ENCODE measurements around the gene FOXN4.

Gene FOXN4

GRCh38 chr12:109307051-109307450, 2.0 kb downstream of the FOXN4 start:
- DNase-seq (ENCODE audit: low read depth), result no peak
- H3K4me3 ChIP-seq (ENCODE audit: control insufficient read depth, low read depth, low read length), result no peak overlapping the region
- TF ChIP-seq CTCF (IDR thresholded peaks at IDR 0.05; ENCODE audit: control insufficient read depth, insufficient read depth, low read depth, low read length, missing control alignments), result no peak

- H3K4me3 ChIP-seq (ENCODE audit: control insufficient read depth, low read depth, low read length), result no peak overlapping the region
- no peak for DNase-seq (ENCODE audit: low read depth)
- no peak for TF ChIP-seq CTCF (IDR thresholded peaks at IDR 0.05; ENCODE audit: control insufficient read depth, insufficient read depth, low read depth, low read length, missing control alignments)
Observed at GRCh38 chr12:109305547-109305946, 3.5 kb downstream of the FOXN4 start.

- H3K4me3 ChIP-seq (ENCODE audit: control insufficient read depth, low read depth, low read length), result no peak overlapping the region
- DNase-seq (ENCODE audit: low read depth), result no peak
- TF ChIP-seq CTCF (IDR thresholded peaks at IDR 0.05; ENCODE audit: control insufficient read depth, insufficient read depth, low read depth, low read length, missing control alignments), result no peak
Observed at GRCh38 chr12:109304485-109304884, 4.6 kb downstream of the FOXN4 start.

GRCh38 chr12:109302770-109303169, 6.3 kb downstream of the FOXN4 start:
- TF ChIP-seq CTCF (IDR thresholded peaks at IDR 0.05; ENCODE audit: control insufficient read depth, insufficient read depth, low read depth, low read length, missing control alignments), result no peak
- H3K4me3 ChIP-seq (ENCODE audit: control insufficient read depth, low read depth, low read length), result no peak overlapping the region
- DNase-seq (ENCODE audit: low read depth), result no peak

- no peak overlapping the region for H3K4me3 ChIP-seq (ENCODE audit: control insufficient read depth, low read depth, low read length)
- no peak for TF ChIP-seq CTCF (IDR thresholded peaks at IDR 0.05; ENCODE audit: control insufficient read depth, insufficient read depth, low read depth, low read length, missing control alignments)
- DNase-seq (ENCODE audit: low read depth), result no peak
Observed at GRCh38 chr12:109302358-109302757, 6.7 kb downstream of the FOXN4 start.

- H3K4me3 ChIP-seq (ENCODE audit: control insufficient read depth, low read depth, low read length), result no peak overlapping the region
- TF ChIP-seq CTCF (IDR thresholded peaks at IDR 0.05; ENCODE audit: control insufficient read depth, insufficient read depth, low read depth, low read length, missing control alignments), result no peak
Observed at GRCh38 chr12:109301643-109302168, 7.4 kb downstream of the FOXN4 start.

GRCh38 chr12:109299849-109300248, 9.2 kb downstream of the FOXN4 start:
- DNase-seq (ENCODE audit: low read depth), result no peak
- H3K4me3 ChIP-seq (ENCODE audit: control insufficient read depth, low read depth, low read length), result no peak overlapping the region
- TF ChIP-seq CTCF (IDR thresholded peaks at IDR 0.05; ENCODE audit: control insufficient read depth, insufficient read depth, low read depth, low read length, missing control alignments), result no peak

More at GRCh38 chr12:109301643-109302168, 7.4 kb downstream of the FOXN4 start:
- DNase-seq (ENCODE audit: low read depth), result no peak

All from AG09309 (cell line).